Lower lobe of right lung (tissue), 2 donors: Measurements from ENCODE around the gene ERN1. TPM values are rescaled to one million over a fixed set of nuclear protein-coding genes. Genes with fewer than 3 reads are reported as not detected.

Experiments used
- ATAC-seq, 2 donors: fragments of 200-7000 bp; cut with Tn5 transposase; one replicate each; pipeline ENCODE4 v1.9.1; 2020 to 2022; ENCODE audit warnings: mild to moderate bottlenecking in 2 of 2, moderate library complexity in 2 of 2
- DNase-seq: peaks from one replicate; pipeline ENCODE4 v3.0.0-alpha.2; 2020
- H3K27ac ChIP-seq: fragments of 200-600 bp; one replicate; pipeline ENCODE4 v1.8.0; 2022
- H3K27me3 ChIP-seq: fragments of 200-600 bp; one replicate; pipeline ENCODE4 v1.8.0; 2022; ENCODE audit warnings: low read depth
- H3K36me3 ChIP-seq: fragments of 200-600 bp; one replicate; pipeline ENCODE4 v1.8.0; 2022; ENCODE audit warnings: mild to moderate bottlenecking
- H3K4me1 ChIP-seq: fragments of 200-600 bp; one replicate; pipeline ENCODE4 v1.8.0; 2022
- H3K4me3 ChIP-seq: fragments of 200-600 bp; one replicate; pipeline ENCODE4 v1.8.0; 2022; ENCODE audit warnings: mild to moderate bottlenecking
- H3K9me3 ChIP-seq: fragments of 200-600 bp; one replicate; pipeline ENCODE4 v1.8.0; 2022
- intact Hi-C: fragments of 100-400 bp; cut with DNase I; formaldehyde crosslinking; loops from one replicate; pipeline ENCODE4 v1.11.0; 2022
- total RNA-seq: library from RNA; stranded (reverse); fragmentation: NEBNext Ultra II Directional; extraction: Animal tissue kit (Norgen Biotek cat#: 25700); gene quantifications from one replicate; pipeline ENCODE4 v1.2.1, GENCODE V29; 2021
- TF ChIP-seq, protein P1 (sequence below): fragments of 200-600 bp; IDR thresholded peaks from one replicate; pipeline ENCODE4 v1.8.0; 2022; ENCODE audit warnings: antibody characterized with exemption, mild to moderate bottlenecking
- donor health status: DM: no; HTN: yes; CAD: no; lungs with severe emphysema.

The ERN1 gene
- total RNA-seq, 1 donor from 2014 or later = 39.7 TPM

GRCh38 chr17:64040206-64040605 is 89.7 kb downstream of the ERN1 start:
- Histone ChIP-seq H3K4me3 (no peak overlapping the region), H3K27me3 (no peaks in the 10 kb centered on the region), H3K4me1 (no peaks in the 10 kb centered on the region), H3K27ac (no peak overlapping the region), H3K9me3 (no peaks in the 10 kb centered on the region), H3K36me3 (peaks cover 72% of the 10 kb centered on the region)
- ATAC-seq (no peak), DNase-seq (no peak)
- intact Hi-C loops = no loop called here
- TF ChIP-seq, protein P1, sequence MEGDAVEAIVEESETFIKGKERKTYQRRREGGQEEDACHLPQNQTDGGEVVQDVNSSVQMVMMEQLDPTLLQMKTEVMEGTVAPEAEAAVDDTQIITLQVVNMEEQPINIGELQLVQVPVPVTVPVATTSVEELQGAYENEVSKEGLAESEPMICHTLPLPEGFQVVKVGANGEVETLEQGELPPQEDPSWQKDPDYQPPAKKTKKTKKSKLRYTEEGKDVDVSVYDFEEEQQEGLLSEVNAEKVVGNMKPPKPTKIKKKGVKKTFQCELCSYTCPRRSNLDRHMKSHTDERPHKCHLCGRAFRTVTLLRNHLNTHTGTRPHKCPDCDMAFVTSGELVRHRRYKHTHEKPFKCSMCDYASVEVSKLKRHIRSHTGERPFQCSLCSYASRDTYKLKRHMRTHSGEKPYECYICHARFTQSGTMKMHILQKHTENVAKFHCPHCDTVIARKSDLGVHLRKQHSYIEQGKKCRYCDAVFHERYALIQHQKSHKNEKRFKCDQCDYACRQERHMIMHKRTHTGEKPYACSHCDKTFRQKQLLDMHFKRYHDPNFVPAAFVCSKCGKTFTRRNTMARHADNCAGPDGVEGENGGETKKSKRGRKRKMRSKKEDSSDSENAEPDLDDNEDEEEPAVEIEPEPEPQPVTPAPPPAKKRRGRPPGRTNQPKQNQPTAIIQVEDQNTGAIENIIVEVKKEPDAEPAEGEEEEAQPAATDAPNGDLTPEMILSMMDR = no peak

DNA sequence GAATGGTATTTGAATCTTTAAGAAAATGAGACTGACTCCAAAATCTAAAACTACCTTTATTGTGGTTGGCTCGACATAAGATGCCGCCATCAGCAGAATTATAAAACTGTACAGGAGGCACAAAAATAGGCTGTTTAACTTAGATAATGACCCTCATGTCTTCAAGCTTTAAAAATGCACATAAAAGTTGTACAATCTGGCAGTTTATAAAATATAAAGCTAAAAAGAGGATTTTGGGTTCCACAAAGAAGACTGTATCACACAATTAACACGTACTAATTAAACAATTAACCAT is 90.9 kb downstream of the ERN1 start:
- intact Hi-C loops = no loop called here
- Histone ChIP-seq H3K36me3 (peaks cover 60% of the 10 kb centered on the region), H3K4me1 (no peaks in the 10 kb centered on the region), H3K9me3 (no peaks in the 10 kb centered on the region), H3K27ac (no peak overlapping the region), H3K27me3 (no peaks in the 10 kb centered on the region), H3K4me3 (no peak overlapping the region)
- no peak for ATAC-seq
- TF ChIP-seq, protein P1 = no peak
- no peak for DNase-seq

- Histone ChIP-seq H3K4me1 (no peaks in the 10 kb centered on the region), H3K27me3 (no peaks in the 10 kb centered on the region), H3K36me3 (peaks cover 55% of the 10 kb centered on the region), H3K4me3 (no peak overlapping the region), H3K9me3 (no peaks in the 10 kb centered on the region), H3K27ac (no peak overlapping the region)
- TF ChIP-seq, protein P1 = no peak
- peak in 1 of 2 donors; percentile 14 for ATAC-seq
- intact Hi-C loops = no loop called here
- DNase-seq = no peak
Measured at GRCh38 chr17:64038331-64039105, 91.4 kb downstream of the ERN1 start.

GRCh38 chr17:64037802-64038201 is 92.1 kb downstream of the ERN1 start:
- intact Hi-C loops = no loop called here
- Histone ChIP-seq H3K9me3 (no peaks in the 10 kb centered on the region), H3K4me1 (no peaks in the 10 kb centered on the region), H3K27ac (no peak overlapping the region), H3K4me3 (no peak overlapping the region), H3K36me3 (peaks cover 48% of the 10 kb centered on the region), H3K27me3 (no peaks in the 10 kb centered on the region)
- TF ChIP-seq, protein P1 = no peak
- ATAC-seq (no peak), DNase-seq (no peak)

- no peaks in the 10 kb centered on the region for H3K9me3 ChIP-seq
- H3K27me3 ChIP-seq = no peaks in the 10 kb centered on the region
- H3K4me3 ChIP-seq = no peak overlapping the region
- intact Hi-C loops = no loop called here
- DNase-seq (no peak), ATAC-seq (peak in 1 of 2 donors; percentile 13)
- H3K27ac ChIP-seq = no peak overlapping the region
- H3K4me1 ChIP-seq = no peaks in the 10 kb centered on the region
- TF ChIP-seq, protein P1 = no peak
- H3K36me3 ChIP-seq = peaks cover 42% of the 10 kb centered on the region
Measured at GRCh38 chr17:64037180-64037579, 92.8 kb downstream of the ERN1 start.
